Right hindlimb (tissue), 1 donor: ENCODE measurements around the gene SMIM15.
"Not testable (repeated sequence)": the region's sequence is repeated elsewhere in the genome, so short reads cannot be mapped to it uniquely, and the experiment has no call there.

Source experiments
- DNase-seq: peaks from one replicate; pipeline ENCODE4 v3.0.0-alpha.2; 2018

Gene SMIM15

GRCh38 chr5:61162010-61162831 lies at the start of gene SMIM15:
Gene SMIM15, minus strand, starts transcription at chr5:61162468. Its CDS starts 2,297 bp downstream, at chr5:61160171.
- DNase-seq, result peak; percentile 93

GRCh38 chr5:61207884-61208283 lies 45.6 kb upstream of the SMIM15 start:
- DNase-seq, result no peak

GRCh38 chr5:61205013-61205412 lies 42.7 kb upstream of the SMIM15 start:
- no peak for DNase-seq

GRCh38 chr5:61202213-61202612 lies 39.9 kb upstream of the SMIM15 start:
- no peak for DNase-seq

- peak; percentile 21 for DNase-seq
Measured at GRCh38 chr5:61200582-61201155, 38.4 kb upstream of the SMIM15 start.

- no peak for DNase-seq
Measured at GRCh38 chr5:61198606-61199005, 36.3 kb upstream of the SMIM15 start.

GRCh38 chr5:61187826-61188225 lies 25.6 kb upstream of the SMIM15 start:
- DNase-seq, result not testable (repeated sequence)

- not testable (repeated sequence) for DNase-seq
Measured at GRCh38 chr5:61187352-61187751, 25.1 kb upstream of the SMIM15 start.

- DNase-seq, result no peak
Measured at GRCh38 chr5:61186634-61187033, 24.4 kb upstream of the SMIM15 start.

GRCh38 chr5:61184708-61185107 lies 22.4 kb upstream of the SMIM15 start:
- no peak for DNase-seq

GRCh38 chr5:61183538-61183937 lies 21.3 kb upstream of the SMIM15 start:
- DNase-seq, result no peak

- no peak for DNase-seq
Measured at GRCh38 chr5:61182449-61182848, 20.2 kb upstream of the SMIM15 start.

- DNase-seq, result no peak
Measured at GRCh38 chr5:61180886-61181285, 18.6 kb upstream of the SMIM15 start.

GRCh38 chr5:61178702-61179101 lies 16.4 kb upstream of the SMIM15 start:
- DNase-seq, result no peak

- no peak for DNase-seq
Measured at GRCh38 chr5:61177716-61178115, 15.4 kb upstream of the SMIM15 start.

GRCh38 chr5:61177070-61177469 lies 14.8 kb upstream of the SMIM15 start:
- no peak for DNase-seq

GRCh38 chr5:61176631-61177030 lies 14.4 kb upstream of the SMIM15 start:
- DNase-seq, result no peak

- no peak for DNase-seq
Measured at GRCh38 chr5:61171479-61171878, 9.2 kb upstream of the SMIM15 start.

GRCh38 chr5:61168951-61169350 lies 6.7 kb upstream of the SMIM15 start:
- no peak for DNase-seq

GRCh38 chr5:61167382-61167781 lies 5.1 kb upstream of the SMIM15 start:
- peak; percentile 24 for DNase-seq

- no peak for DNase-seq
Measured at GRCh38 chr5:61163905-61164304, 1.6 kb upstream of the SMIM15 start.

- DNase-seq, result no peak
Measured at GRCh38 chr5:61162832-61163567, 732 bp upstream of the SMIM15 start.

GRCh38 chr5:61160497-61160896 lies 1.8 kb downstream of the SMIM15 start:
- DNase-seq, result no peak

GRCh38 chr5:61159836-61160235 lies 2.4 kb downstream of the SMIM15 start:
- no peak for DNase-seq
